Astrocyte (in vitro differentiated cells and primary cell): ENCODE measurements around the gene CPEB4. TPM values are rescaled to one million over a fixed set of nuclear protein-coding genes. Genes with fewer than 3 reads are reported as not detected.

Source experiments
- DNase-seq: peaks from one replicate; pipeline ENCODE4 v3.0.0-alpha.2; 2010; ENCODE audit warnings: low read depth
- FAIRE-seq: peaks from 2 replicates; lab custom pipeline; 2011; peaks lifted over from hg19 to GRCh38; lab: Jason Lieb, UNC
- H2AFZ ChIP-seq: 2 replicates; pipeline ENCODE4 v1.6.0; 2012; ENCODE audit warnings: low read depth, low read length, inconsistent platforms
- H3K27ac ChIP-seq: 2 replicates; pipeline ENCODE4 v1.5.1; 2011; ENCODE audit warnings: low read depth, low read length, inconsistent platforms
- H3K27me3 ChIP-seq: 2 replicates; pipeline ENCODE4 v1.6.0; 2011; ENCODE audit warnings: low read length, inconsistent platforms; ENCODE audit not compliant: insufficient read depth
- H3K36me3 ChIP-seq: 2 replicates; pipeline ENCODE4 v1.5.1; 2011; ENCODE audit warnings: low read length, inconsistent platforms; ENCODE audit not compliant: insufficient read depth
- H3K4me1 ChIP-seq: 2 replicates; pipeline ENCODE4 v1.5.1; 2011; ENCODE audit warnings: low read length, inconsistent platforms; ENCODE audit not compliant: insufficient read depth
- H3K4me2 ChIP-seq: 2 replicates; pipeline ENCODE4 v1.6.0; 2012; ENCODE audit warnings: low read length, inconsistent platforms
- H3K4me3 ChIP-seq: 2 replicates; pipeline ENCODE4 v1.5.1; 2011; ENCODE audit warnings: low read depth, mild to moderate bottlenecking, low read length, inconsistent platforms; ENCODE audit not compliant: insufficient read depth
- H3K79me2 ChIP-seq: 2 replicates; pipeline ENCODE4 v1.6.0; 2012; ENCODE audit warnings: mild to moderate bottlenecking, low read length, inconsistent platforms; ENCODE audit not compliant: insufficient read depth
- H3K9ac ChIP-seq: 2 replicates; pipeline ENCODE4 v1.6.0; 2012; ENCODE audit warnings: mild to moderate bottlenecking, low read length, inconsistent platforms
- H3K9me3 ChIP-seq: 2 replicates; pipeline ENCODE4 v1.5.1; 2012; ENCODE audit warnings: low read depth, mild to moderate bottlenecking, low read length, inconsistent platforms; ENCODE audit not compliant: insufficient read depth
- H4K20me1 ChIP-seq: 2 replicates; pipeline ENCODE4 v1.6.0; 2012; ENCODE audit warnings: low read length, inconsistent platforms; ENCODE audit not compliant: insufficient read depth
- H3K27ac Mint-ChIP-seq: one replicate; pipeline ENCODE4 v1.8.0; 2021; ENCODE audit warnings: mild to moderate bottlenecking, mixed read lengths; ENCODE audit not compliant: unreplicated experiment
- H3K27me3 Mint-ChIP-seq: one replicate; pipeline ENCODE4 v1.8.0; 2021; ENCODE audit warnings: low read depth, mixed read lengths; ENCODE audit not compliant: unreplicated experiment
- H3K36me3 Mint-ChIP-seq: one replicate; pipeline ENCODE4 v1.8.0; 2021; ENCODE audit warnings: low read depth, mixed read lengths; ENCODE audit not compliant: unreplicated experiment
- H3K4me1 Mint-ChIP-seq: one replicate; pipeline ENCODE4 v1.8.0; 2021; ENCODE audit warnings: low read depth, mixed read lengths; ENCODE audit not compliant: unreplicated experiment
- H3K4me3 Mint-ChIP-seq: one replicate; pipeline ENCODE4 v1.8.0; 2021; ENCODE audit warnings: mild to moderate bottlenecking, moderate library complexity, mixed read lengths; ENCODE audit not compliant: unreplicated experiment
- H3K9me3 Mint-ChIP-seq: one replicate; pipeline ENCODE4 v1.8.0; 2021; ENCODE audit warnings: mild to moderate bottlenecking, mixed read lengths; ENCODE audit not compliant: unreplicated experiment
- EZH2 ChIP-seq: IDR thresholded peaks from 2 replicates; pipeline ENCODE4 v1.6.1; 2012; ENCODE audit warnings: mild to moderate bottlenecking, low read length, inconsistent platforms; ENCODE audit not compliant: insufficient read depth
- total RNA-seq: library from RNA; stranded (reverse); gene quantifications from 2 replicates; pipeline ENCODE4 v1.2.1, GENCODE V29; 2021
- TF ChIP-seq, protein P1 (sequence below): IDR thresholded peaks from 2 replicates; pipeline ENCODE4 v1.5.1; 2011; ENCODE audit warnings: low read depth, mild to moderate bottlenecking, inconsistent platforms, low read length, moderate library complexity; ENCODE audit not compliant: insufficient read depth

The CPEB4 gene
- total RNA-seq, 1 donor from 2014 or later = 37.2 TPM

GRCh38 chr5:173859408-173860159 is 28.6 kb upstream of the CPEB4 start:
- Histone ChIP-seq H3K4me3 (no peak overlapping the region), H3K27ac (no peak overlapping the region), H3K27me3 (no peaks in the 10 kb centered on the region), H3K79me2 (no peaks in the 10 kb centered on the region), H2AFZ (no peak overlapping the region), H3K9ac (no peak overlapping the region), H4K20me1 (no peaks in the 10 kb centered on the region), H3K9me3 (no peaks in the 10 kb centered on the region), H3K4me2 (no peak overlapping the region), H3K4me1 (peaks cover 5% of the 10 kb centered on the region), H3K36me3 (no peaks in the 10 kb centered on the region)
- TF ChIP-seq, protein P1, sequence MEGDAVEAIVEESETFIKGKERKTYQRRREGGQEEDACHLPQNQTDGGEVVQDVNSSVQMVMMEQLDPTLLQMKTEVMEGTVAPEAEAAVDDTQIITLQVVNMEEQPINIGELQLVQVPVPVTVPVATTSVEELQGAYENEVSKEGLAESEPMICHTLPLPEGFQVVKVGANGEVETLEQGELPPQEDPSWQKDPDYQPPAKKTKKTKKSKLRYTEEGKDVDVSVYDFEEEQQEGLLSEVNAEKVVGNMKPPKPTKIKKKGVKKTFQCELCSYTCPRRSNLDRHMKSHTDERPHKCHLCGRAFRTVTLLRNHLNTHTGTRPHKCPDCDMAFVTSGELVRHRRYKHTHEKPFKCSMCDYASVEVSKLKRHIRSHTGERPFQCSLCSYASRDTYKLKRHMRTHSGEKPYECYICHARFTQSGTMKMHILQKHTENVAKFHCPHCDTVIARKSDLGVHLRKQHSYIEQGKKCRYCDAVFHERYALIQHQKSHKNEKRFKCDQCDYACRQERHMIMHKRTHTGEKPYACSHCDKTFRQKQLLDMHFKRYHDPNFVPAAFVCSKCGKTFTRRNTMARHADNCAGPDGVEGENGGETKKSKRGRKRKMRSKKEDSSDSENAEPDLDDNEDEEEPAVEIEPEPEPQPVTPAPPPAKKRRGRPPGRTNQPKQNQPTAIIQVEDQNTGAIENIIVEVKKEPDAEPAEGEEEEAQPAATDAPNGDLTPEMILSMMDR = no peak
- TF ChIP-seq EZH2 = no peak
- peaks cover 25% of the 10 kb centered on the region for H3K4me1 Mint-ChIP-seq
- H3K4me3 Mint-ChIP-seq = no peak overlapping the region
- no peak for FAIRE-seq
- no peak overlapping the region for H3K27ac Mint-ChIP-seq
- H3K9me3 Mint-ChIP-seq = peaks cover 2% of the 10 kb centered on the region
- no peaks in the 10 kb centered on the region for H3K36me3 Mint-ChIP-seq
- no peak for DNase-seq
- H3K27me3 Mint-ChIP-seq = peaks cover 6% of the 10 kb centered on the region

GRCh38 chr5:173862047-173862477 is 26.1 kb upstream of the CPEB4 start:
- DNase-seq (no peak), FAIRE-seq (no peak)
- no peak overlapping the region for H3K9ac ChIP-seq
- Mint-ChIP-seq H3K4me1 (peaks cover 12% of the 10 kb centered on the region), H3K4me3 (no peak overlapping the region), H3K27me3 (peaks cover 6% of the 10 kb centered on the region), H3K27ac (no peak overlapping the region), H3K36me3 (no peaks in the 10 kb centered on the region), H3K9me3 (peaks cover 2% of the 10 kb centered on the region)
- no peaks in the 10 kb centered on the region for H3K9me3 ChIP-seq
- no peaks in the 10 kb centered on the region for H3K27me3 ChIP-seq
- H3K36me3 ChIP-seq = no peaks in the 10 kb centered on the region
- H3K4me3 ChIP-seq = no peak overlapping the region
- no peaks in the 10 kb centered on the region for H3K79me2 ChIP-seq
- peaks cover 5% of the 10 kb centered on the region for H3K4me1 ChIP-seq
- no peak for TF ChIP-seq EZH2
- TF ChIP-seq, protein P1 = no peak
- H4K20me1 ChIP-seq = no peaks in the 10 kb centered on the region
- no peak overlapping the region for H3K27ac ChIP-seq
- H3K4me2 ChIP-seq = no peak overlapping the region
- no peak overlapping the region for H2AFZ ChIP-seq

- TF ChIP-seq, protein P1 = no peak
- TF ChIP-seq EZH2 = no peak
- H3K27me3 ChIP-seq = no peaks in the 10 kb centered on the region
- FAIRE-seq = no peak
- Mint-ChIP-seq H3K4me1 (peaks cover 16% of the 10 kb centered on the region), H3K36me3 (no peaks in the 10 kb centered on the region), H3K4me3 (no peak overlapping the region), H3K9me3 (peaks cover 5% of the 10 kb centered on the region), H3K27ac (no peak overlapping the region), H3K27me3 (peaks cover 6% of the 10 kb centered on the region)
- H2AFZ ChIP-seq = no peak overlapping the region
- no peak overlapping the region for H3K4me3 ChIP-seq
- H3K9ac ChIP-seq = no peak overlapping the region
- H3K27ac ChIP-seq = no peak overlapping the region
- H3K79me2 ChIP-seq = no peaks in the 10 kb centered on the region
- H4K20me1 ChIP-seq = no peaks in the 10 kb centered on the region
- no peak overlapping the region for H3K4me2 ChIP-seq
- H3K9me3 ChIP-seq = no peaks in the 10 kb centered on the region
- H3K36me3 ChIP-seq = no peaks in the 10 kb centered on the region
- peaks cover 8% of the 10 kb centered on the region for H3K4me1 ChIP-seq
- no peak for DNase-seq
These were observed 24.8 kb upstream of the CPEB4 start for GRCh38 chr5:173863359-173863758.
